SIG-M5 (cell line): ENCODE measurements around the gene GNAZ.

Source experiments
- DNase-seq: peaks from one replicate; lab custom pipeline; 2025; lab: John Stamatoyannopoulos, UW

Gene GNAZ

GRCh38 chr22:23077627-23078461 lies 7.5 kb downstream of the GNAZ start:
- no peak for DNase-seq

GRCh38 chr22:23078462-23078787 lies 8.1 kb downstream of the GNAZ start:
- DNase-seq: no peak

GRCh38 chr22:23079240-23079768 lies 9.0 kb downstream of the GNAZ start:
- DNase-seq: no peak

GRCh38 chr22:23079814-23080521 lies 9.6 kb downstream of the GNAZ start:
- no peak for DNase-seq

GRCh38 chr22:23080613-23081290 lies 10.4 kb downstream of the GNAZ start:
- no peak for DNase-seq

GRCh38 chr22:23082534-23083314 lies 12.4 kb downstream of the GNAZ start:
- no peak for DNase-seq

- DNase-seq: no peak
These were observed 13.1 kb downstream of the GNAZ start for GRCh38 chr22:23083315-23084021.

- DNase-seq: no peak
These were observed 14.4 kb downstream of the GNAZ start for GRCh38 chr22:23084453-23085350.

- no peak for DNase-seq
These were observed 15.0 kb downstream of the GNAZ start for GRCh38 chr22:23085351-23085671.

GRCh38 chr22:23085785-23086184 lies 15.5 kb downstream of the GNAZ start:
- DNase-seq: no peak

GRCh38 chr22:23086263-23086662 lies 15.9 kb downstream of the GNAZ start:
- DNase-seq: no peak

- DNase-seq: no peak
These were observed 16.5 kb downstream of the GNAZ start for GRCh38 chr22:23086787-23087186.

GRCh38 chr22:23088199-23088604 lies 17.9 kb downstream of the GNAZ start:
- no peak for DNase-seq

- no peak for DNase-seq
These were observed 18.7 kb downstream of the GNAZ start for GRCh38 chr22:23089010-23089409.

- DNase-seq: no peak
These were observed 19.5 kb downstream of the GNAZ start for GRCh38 chr22:23089633-23090456.

GRCh38 chr22:23090457-23090835 lies 20.1 kb downstream of the GNAZ start:
- DNase-seq: no peak

- DNase-seq: no peak
These were observed 21.4 kb downstream of the GNAZ start for GRCh38 chr22:23091760-23092159.

- no peak for DNase-seq
These were observed 22.1 kb downstream of the GNAZ start for GRCh38 chr22:23092217-23092955.
